ENCODE data around the gene PRR5. TPM values are rescaled to one million over a fixed set of nuclear protein-coding genes. Genes with fewer than 3 reads are reported as not detected.
"Not testable (repeated sequence)": the region's sequence is repeated elsewhere in the genome, so short reads cannot be mapped to it uniquely, and the experiment has no call there.

PRR5 gene, protein sequence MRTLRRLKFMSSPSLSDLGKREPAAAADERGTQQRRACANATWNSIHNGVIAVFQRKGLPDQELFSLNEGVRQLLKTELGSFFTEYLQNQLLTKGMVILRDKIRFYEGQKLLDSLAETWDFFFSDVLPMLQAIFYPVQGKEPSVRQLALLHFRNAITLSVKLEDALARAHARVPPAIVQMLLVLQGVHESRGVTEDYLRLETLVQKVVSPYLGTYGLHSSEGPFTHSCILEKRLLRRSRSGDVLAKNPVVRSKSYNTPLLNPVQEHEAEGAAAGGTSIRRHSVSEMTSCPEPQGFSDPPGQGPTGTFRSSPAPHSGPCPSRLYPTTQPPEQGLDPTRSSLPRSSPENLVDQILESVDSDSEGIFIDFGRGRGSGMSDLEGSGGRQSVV
- 10 to 100 TPM; 12.5 to 20.4 TPM for total RNA-seq

DNA sequence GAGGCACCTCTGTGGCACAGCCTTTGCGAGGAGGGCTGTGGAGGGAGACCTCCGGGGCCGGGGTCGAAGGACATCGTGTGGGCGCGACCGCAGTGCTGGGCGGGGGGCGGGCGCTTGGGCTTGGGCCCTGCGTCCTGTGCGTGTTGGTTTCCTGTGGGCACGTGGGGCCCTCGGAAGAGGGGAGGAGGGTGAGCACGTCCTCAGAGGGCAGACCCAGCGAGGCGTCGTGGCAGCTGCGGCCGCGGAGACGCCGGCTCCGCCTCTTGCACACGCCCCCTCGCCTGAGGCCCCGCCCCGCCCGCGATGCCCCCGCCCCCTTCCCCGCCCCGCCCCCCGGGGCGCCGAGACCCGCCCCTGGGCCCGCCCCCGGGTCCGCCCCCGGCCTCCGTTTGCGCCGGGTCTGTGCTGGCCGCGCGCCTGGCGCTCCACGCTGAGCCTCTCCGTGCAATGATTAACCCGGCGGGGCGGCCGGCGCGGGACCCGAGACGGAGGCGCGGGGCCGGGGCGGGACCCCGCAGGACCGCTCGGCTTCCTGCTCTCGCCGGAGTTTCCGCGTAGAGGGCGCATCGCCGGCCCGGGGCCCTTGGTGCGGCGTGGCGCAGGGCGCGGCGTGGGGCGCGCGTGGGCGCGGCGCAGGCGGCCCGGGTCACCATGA, at the start of gene PRR5:
Gene PRR5, plus strand, starts transcription at position 381 of the 655 bp plus-strand sequence. Its CDS starts 271 bp downstream, at position 652.
- Histone ChIP-seq H3K4me3 (peak within 1 kb of the TSS; percentile 52 to 67), H3K27ac (peak within 1 kb of the TSS in 3 of 4 donors; percentile 51 to 73 (median 70)), H3K27me3 (no peaks in the 10 kb centered on the region), H3K36me3 (replicated peaks in 1 of 2; ENCODE audit: insufficient read depth in 1 of 2, low read depth in 2 of 2) (no peaks in the 10 kb centered on the region), H3K4me1 (peaks cover 22% of the 10 kb centered on the region), H3K9me3 (no peaks in the 10 kb centered on the region)
- peak; percentile 93 for ATAC-seq
- WGBS, 2 donors, result 3 to 7% methylated on average over 3 to 52 of the region's 88 CpGs
- intact Hi-C loops (cut with DNase I), result no loop called here
- peak in 2 of 3 donors; percentile 12 to 31 for TF ChIP-seq POLR2A (IDR thresholded peaks at IDR 0.05)
- TF ChIP-seq, protein P1, sequence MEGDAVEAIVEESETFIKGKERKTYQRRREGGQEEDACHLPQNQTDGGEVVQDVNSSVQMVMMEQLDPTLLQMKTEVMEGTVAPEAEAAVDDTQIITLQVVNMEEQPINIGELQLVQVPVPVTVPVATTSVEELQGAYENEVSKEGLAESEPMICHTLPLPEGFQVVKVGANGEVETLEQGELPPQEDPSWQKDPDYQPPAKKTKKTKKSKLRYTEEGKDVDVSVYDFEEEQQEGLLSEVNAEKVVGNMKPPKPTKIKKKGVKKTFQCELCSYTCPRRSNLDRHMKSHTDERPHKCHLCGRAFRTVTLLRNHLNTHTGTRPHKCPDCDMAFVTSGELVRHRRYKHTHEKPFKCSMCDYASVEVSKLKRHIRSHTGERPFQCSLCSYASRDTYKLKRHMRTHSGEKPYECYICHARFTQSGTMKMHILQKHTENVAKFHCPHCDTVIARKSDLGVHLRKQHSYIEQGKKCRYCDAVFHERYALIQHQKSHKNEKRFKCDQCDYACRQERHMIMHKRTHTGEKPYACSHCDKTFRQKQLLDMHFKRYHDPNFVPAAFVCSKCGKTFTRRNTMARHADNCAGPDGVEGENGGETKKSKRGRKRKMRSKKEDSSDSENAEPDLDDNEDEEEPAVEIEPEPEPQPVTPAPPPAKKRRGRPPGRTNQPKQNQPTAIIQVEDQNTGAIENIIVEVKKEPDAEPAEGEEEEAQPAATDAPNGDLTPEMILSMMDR (IDR thresholded peaks at IDR 0.05), result no peak
- DNase-seq, result peak; percentile 85 to 91 (median 88)

DNA sequence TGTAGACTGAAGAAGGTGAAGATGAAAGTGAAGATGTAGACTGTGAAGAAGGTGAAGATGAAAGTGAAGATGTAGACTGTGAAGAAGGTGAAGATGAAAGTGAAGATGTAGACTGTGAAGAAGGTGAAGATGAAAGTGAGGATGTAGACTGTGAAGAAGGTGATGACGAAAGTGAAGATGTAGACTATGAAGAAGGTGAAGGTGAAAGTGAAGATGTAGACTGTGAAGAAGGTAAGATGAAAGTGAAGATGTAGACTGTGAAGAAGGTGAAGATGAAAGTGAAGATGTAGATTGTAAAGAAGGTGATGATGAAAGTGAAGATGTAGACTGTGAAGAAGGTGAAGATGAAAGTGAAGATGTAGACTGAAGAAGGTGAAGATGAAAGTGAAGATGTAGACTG, 49.1 kb upstream of the PRR5 start:
- 69% methylated on average over 1 of the region's 1 CpG; no CpG with 5 or more reads in 1 of the 2 donors for WGBS, 2 donors

DNA sequence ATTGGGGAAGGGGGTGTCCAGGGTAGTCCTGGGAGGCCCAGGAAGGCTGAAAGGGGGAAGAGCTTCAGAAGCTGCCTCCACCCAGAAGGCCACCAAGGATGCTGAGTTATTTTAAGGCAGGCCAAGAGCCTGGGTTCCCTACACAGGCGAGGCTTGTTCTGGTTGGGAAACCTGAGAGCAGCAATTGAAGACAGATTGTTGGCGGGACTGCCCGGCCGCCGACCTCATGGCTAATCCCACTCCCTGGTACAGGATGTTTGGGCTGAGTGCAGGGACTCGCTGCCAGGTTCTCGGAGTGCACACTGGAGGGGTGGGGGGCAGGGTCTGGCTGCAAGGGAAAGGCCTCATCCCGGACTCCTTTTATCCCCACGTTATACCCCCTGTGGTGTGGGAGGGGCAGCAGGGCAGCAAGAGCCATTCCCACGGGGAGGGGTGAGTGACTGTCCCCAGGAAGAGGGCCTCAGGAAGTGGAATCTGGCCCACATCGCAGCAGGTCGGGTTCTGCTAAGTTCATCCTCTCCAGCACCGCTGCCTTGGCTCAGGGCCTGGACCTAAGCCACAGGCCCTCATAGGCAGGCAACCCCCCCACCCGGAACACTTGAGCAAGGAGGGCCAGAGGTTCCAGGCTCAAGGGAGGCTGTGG, 43.6 kb upstream of the PRR5 start:
- peak overlapping the region in 1 of 4 donors; percentile 24 for H3K27ac ChIP-seq
- peaks cover 12% of the 10 kb centered on the region for H3K4me1 ChIP-seq
- H3K27me3 ChIP-seq, result no peaks in the 10 kb centered on the region
- 0 to 32% methylated on average over 1 to 14 of the region's 14 CpGs for WGBS, 2 donors
- no peak overlapping the region for H3K4me3 ChIP-seq
- peak; percentile 38 for ATAC-seq
- H3K9me3 ChIP-seq, result no peaks in the 10 kb centered on the region
- TF ChIP-seq, protein P1 (IDR thresholded peaks at IDR 0.05), result no peak
- TF ChIP-seq POLR2A (IDR thresholded peaks at IDR 0.05), result no peak
- peak in 2 of 4 donors; percentile 34 to 39 for DNase-seq
- H3K36me3 ChIP-seq (replicated peaks in 1 of 2; ENCODE audit: insufficient read depth in 1 of 2, low read depth in 2 of 2), result no peaks in the 10 kb centered on the region
- intact Hi-C loops (cut with DNase I), result no loop called here

More for the DNA sequence above, 49.1 kb upstream of the PRR5 start:
- H3K4me3 ChIP-seq; DNase-seq; H3K9me3 ChIP-seq; H3K36me3 ChIP-seq (replicated peaks in 1 of 2; ENCODE audit: insufficient read depth in 1 of 2, low read depth in 2 of 2); H3K27me3 ChIP-seq; intact Hi-C loops (cut with DNase I); ATAC-seq; H3K27ac ChIP-seq; H3K4me1 ChIP-seq: not testable (repeated sequence)

DNA sequence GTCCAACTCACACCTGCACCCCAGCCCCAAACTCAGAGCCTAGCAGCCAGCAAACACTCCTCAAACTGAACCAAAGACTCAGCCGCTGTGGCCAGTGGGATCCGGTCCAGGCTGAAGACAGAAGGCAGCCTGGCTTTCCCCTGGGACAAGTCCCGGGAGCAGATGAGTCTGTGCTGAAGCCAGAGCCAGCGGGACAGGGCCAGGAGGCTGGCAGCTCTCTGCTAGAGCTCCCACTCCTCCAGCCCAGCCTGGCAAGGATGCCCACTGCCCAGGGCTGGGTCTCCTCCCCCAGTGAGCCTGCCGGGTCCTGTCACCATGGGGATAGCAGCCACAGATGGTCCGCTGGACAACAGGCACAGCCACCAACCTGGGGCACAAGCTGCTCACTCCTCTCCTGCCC, 42.9 kb upstream of the PRR5 start:
- TF ChIP-seq POLR2A (IDR thresholded peaks at IDR 0.05), result no peak
- TF ChIP-seq, protein P1 (IDR thresholded peaks at IDR 0.05), result no peak
- intact Hi-C loops (cut with DNase I), result no loop called here
- Histone ChIP-seq H3K9me3 (no peaks in the 10 kb centered on the region), H3K4me1 (peaks cover 14% of the 10 kb centered on the region), H3K4me3 (no peak overlapping the region), H3K27ac (peak overlapping the region in 1 of 4 donors; percentile 24), H3K36me3 (replicated peaks in 1 of 2; ENCODE audit: insufficient read depth in 1 of 2, low read depth in 2 of 2) (no peaks in the 10 kb centered on the region), H3K27me3 (no peaks in the 10 kb centered on the region)
- no peak for DNase-seq
- peak; percentile 33 for ATAC-seq
- WGBS, 2 donors, result 41% methylated on average over 6 of the region's 6 CpGs; no CpG with 5 or more reads in 1 of the 2 donors

All from body of pancreas (tissue), 4 donors.